H7 (cell line): ENCODE results near the gene FAM180A. TPM values are rescaled to one million over a fixed set of nuclear protein-coding genes. Genes with fewer than 3 reads are reported as not detected.

Experiments
- DNase-seq: peaks from one replicate; pipeline ENCODE4 v3.0.0; 2012
- H3K27me3 ChIP-seq: 2 replicates; pipeline ENCODE4 v1.6.0; 2011; ENCODE audit warnings: mild to moderate bottlenecking, low read length; ENCODE audit not compliant: control insufficient read depth, insufficient read depth
- H3K36me3 ChIP-seq: replicated peaks from 2 replicates; pipeline ENCODE4 v1.5.1; 2011; ENCODE audit warnings: low read length; ENCODE audit not compliant: control insufficient read depth, insufficient read depth
- H3K4me3 ChIP-seq: 2 replicates; pipeline ENCODE4 v1.5.1; 2011; ENCODE audit warnings: low read depth, mild to moderate bottlenecking, control low read depth, low read length, moderate library complexity; ENCODE audit not compliant: insufficient read depth
- total RNA-seq: library from RNA; depleted of rRNA; stranded (reverse); fragments of >200 nt; shearing (Covaris generic); gene quantifications from 2 replicates; pipeline ENCODE4 v1.2.3, GENCODE V29; 2014; rRNA removed

The FAM180A gene
- total RNA-seq: not detected in 2 replicates

DNA sequence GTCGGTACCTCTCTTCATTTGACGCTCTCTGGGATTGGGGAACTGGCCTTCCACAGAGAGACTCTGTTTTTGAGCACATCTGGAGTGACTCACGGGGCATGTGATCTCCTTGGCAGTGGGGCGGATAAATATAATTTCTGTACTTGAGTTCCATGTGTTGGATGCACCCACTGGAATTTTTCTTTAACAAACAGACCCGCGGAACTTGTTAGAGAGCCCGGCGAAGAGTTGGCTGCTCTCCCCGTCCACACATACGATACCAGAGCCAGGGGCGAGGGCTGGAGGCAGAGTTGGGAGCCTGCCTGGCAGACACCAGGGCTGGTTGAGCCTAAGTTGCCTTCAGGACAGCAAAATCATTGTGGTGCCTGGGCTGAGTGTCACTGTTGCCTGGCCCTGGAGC is at the start of gene FAM180A:
TSS of gene FAM180A (minus strand) at position 44 of the 400 bp plus-strand sequence. CDS start 233 bp downstream, outside the sequence.
- DNase-seq: no peak
- Histone ChIP-seq H3K27me3 (no peaks in the 10 kb centered on the region), H3K36me3 (no peaks in the 10 kb centered on the region), H3K4me3 (no peak within 1 kb of the TSS)

DNA sequence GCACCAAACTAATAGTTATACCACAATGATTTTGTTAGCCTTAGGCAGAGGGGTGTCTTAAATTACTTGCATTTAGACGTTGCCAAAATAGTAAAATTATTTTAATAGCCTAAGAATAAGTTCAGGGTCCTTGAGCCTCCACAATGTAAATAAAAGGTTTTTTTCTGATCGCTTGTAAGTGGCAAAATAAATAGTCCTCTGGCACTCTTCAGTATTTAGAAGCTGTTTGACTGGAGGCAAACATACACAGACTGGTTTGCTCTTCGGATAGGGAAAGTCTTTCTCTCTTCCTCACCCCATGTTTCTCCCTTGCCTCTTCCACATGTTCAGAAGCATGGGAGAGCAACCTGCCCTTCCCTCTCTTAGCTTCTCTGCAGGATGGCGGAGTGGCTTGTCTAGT is 49.5 kb upstream of the FAM180A start:
- Histone ChIP-seq H3K27me3 (no peaks in the 10 kb centered on the region), H3K36me3 (no peaks in the 10 kb centered on the region), H3K4me3 (no peak overlapping the region)
- DNase-seq: no peak

GRCh38 chr7:135795846-135796570 is 47.4 kb upstream of the FAM180A start:
- no peak for DNase-seq

GRCh38 chr7:135793841-135794240 is 45.2 kb upstream of the FAM180A start:
- Histone ChIP-seq H3K36me3 (no peaks in the 10 kb centered on the region), H3K27me3 (no peaks in the 10 kb centered on the region), H3K4me3 (no peak overlapping the region)
- no peak for DNase-seq

More at GRCh38 chr7:135795846-135796570, 47.4 kb upstream of the FAM180A start:
- Histone ChIP-seq H3K27me3 (no peaks in the 10 kb centered on the region), H3K36me3 (no peaks in the 10 kb centered on the region), H3K4me3 (no peak overlapping the region)

DNA sequence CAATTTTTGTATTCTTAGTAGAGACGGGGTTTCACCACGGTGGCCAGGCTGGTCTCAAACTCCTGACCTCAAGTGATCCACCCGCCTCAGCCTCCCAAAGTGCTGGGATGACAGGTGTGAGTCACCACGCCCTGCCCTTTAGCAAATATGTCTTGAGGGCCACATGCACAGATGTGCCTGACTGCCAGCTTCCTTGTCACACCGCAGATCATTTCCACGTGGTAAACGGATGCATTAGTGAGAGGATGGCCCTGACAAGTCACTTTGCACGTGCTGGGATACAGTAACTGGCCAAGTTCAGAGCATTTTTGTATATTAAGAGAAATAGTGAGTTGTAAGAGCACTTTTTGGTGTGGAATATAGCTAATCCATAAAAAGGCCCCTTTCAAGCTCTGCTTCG is 44.3 kb upstream of the FAM180A start:
- no peak overlapping the region for H3K4me3 ChIP-seq
- no peak for DNase-seq
- no peaks in the 10 kb centered on the region for H3K36me3 ChIP-seq
- H3K27me3 ChIP-seq: no peaks in the 10 kb centered on the region

- H3K4me3 ChIP-seq: no peak overlapping the region
- DNase-seq: no peak
- no peaks in the 10 kb centered on the region for H3K27me3 ChIP-seq
- H3K36me3 ChIP-seq: no peaks in the 10 kb centered on the region
These were observed 43.7 kb upstream of the FAM180A start for GRCh38 chr7:135792363-135792668.

DNA sequence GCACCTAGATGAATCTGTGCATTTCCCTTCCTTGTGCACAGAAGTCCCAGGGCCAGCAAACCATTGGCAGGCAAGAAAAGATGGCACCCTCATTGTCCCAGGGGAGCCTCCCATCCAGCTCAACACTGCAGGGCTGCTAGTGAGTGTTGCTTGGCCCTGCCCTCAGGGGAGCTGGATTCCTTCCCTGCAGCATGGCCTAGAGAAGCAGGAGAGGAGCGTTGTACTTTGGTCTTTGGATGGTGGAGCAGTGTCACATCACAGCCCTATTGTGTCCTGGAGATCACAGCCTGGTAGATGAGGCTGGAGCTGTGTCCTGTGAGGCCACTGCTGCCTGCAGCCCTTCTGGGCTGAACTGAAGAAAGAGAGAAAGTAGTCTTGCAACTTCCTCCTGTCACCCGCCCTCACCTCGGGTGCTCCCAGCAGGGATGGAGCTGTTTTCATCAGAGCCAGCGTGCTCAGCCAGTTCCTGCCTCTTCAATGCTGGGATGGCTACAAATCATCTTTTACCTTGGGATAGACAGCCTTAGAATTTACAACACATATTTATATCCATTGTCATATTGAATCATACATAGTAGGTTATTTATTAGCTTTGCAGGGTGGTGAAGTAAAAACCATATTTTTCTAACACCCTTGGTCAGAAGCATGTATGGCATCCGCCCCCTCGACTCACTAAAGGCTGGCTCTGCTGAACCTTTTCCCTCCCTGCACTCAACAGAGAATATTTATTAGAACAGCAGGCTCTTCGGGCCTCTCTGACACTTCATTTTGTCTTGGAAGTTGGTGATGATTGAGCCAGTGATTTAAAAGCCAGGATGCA is 43.1 kb upstream of the FAM180A start:
- no peak overlapping the region for H3K4me3 ChIP-seq
- no peaks in the 10 kb centered on the region for H3K27me3 ChIP-seq
- no peak for DNase-seq
- H3K36me3 ChIP-seq: no peaks in the 10 kb centered on the region

GRCh38 chr7:135790371-135790977 is 41.9 kb upstream of the FAM180A start:
- Histone ChIP-seq H3K27me3 (no peaks in the 10 kb centered on the region), H3K4me3 (no peak overlapping the region), H3K36me3 (no peaks in the 10 kb centered on the region)
- no peak for DNase-seq

- DNase-seq: no peak
- no peaks in the 10 kb centered on the region for H3K36me3 ChIP-seq
- no peak overlapping the region for H3K4me3 ChIP-seq
- H3K27me3 ChIP-seq: no peaks in the 10 kb centered on the region
These were observed 41.3 kb upstream of the FAM180A start for GRCh38 chr7:135789956-135790355.

- Histone ChIP-seq H3K36me3 (no peaks in the 10 kb centered on the region), H3K4me3 (no peak overlapping the region), H3K27me3 (no peaks in the 10 kb centered on the region)
- no peak for DNase-seq
These were observed 40.8 kb upstream of the FAM180A start for GRCh38 chr7:135789431-135789830.

GRCh38 chr7:135786911-135787310 is 38.3 kb upstream of the FAM180A start:
- Histone ChIP-seq H3K36me3 (no peaks in the 10 kb centered on the region), H3K4me3 (no peak overlapping the region), H3K27me3 (no peaks in the 10 kb centered on the region)
- no peak for DNase-seq

- no peaks in the 10 kb centered on the region for H3K36me3 ChIP-seq
- H3K4me3 ChIP-seq: no peak overlapping the region
- H3K27me3 ChIP-seq: no peaks in the 10 kb centered on the region
- no peak for DNase-seq
These were observed 36.5 kb upstream of the FAM180A start for GRCh38 chr7:135785065-135785464.

- no peak for DNase-seq
- no peaks in the 10 kb centered on the region for H3K36me3 ChIP-seq
- H3K4me3 ChIP-seq: no peak overlapping the region
- no peaks in the 10 kb centered on the region for H3K27me3 ChIP-seq
These were observed 35.4 kb upstream of the FAM180A start for GRCh38 chr7:135784013-135784412.

GRCh38 chr7:135782801-135783200 is 34.2 kb upstream of the FAM180A start:
- Histone ChIP-seq H3K36me3 (no peaks in the 10 kb centered on the region), H3K27me3 (no peaks in the 10 kb centered on the region), H3K4me3 (no peak overlapping the region)
- no peak for DNase-seq

DNA sequence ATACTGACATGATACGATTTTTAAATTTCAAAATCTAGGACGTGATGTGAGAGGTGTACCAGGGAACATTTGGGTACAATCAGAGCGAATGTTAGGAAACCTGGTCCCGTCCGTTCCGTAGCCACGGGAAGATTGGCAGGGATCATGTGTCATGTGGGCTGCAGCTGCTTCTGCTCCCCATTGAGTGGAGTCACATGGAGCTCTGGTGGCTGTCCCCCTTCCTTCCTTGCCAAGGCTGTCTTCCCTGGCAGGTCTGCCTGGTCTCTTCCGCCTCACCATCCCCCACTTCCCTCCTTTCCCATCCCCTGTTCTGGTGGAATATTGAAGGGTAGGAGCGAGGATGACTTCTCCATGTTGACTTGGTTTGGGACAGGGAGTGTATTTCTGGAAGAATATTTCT is 33.8 kb upstream of the FAM180A start:
- Histone ChIP-seq H3K4me3 (no peak overlapping the region), H3K27me3 (no peaks in the 10 kb centered on the region), H3K36me3 (no peaks in the 10 kb centered on the region)
- DNase-seq: no peak
